GM23338 (cell line): ENCODE data around the gene AMZ1. TPM values are rescaled to one million over a fixed set of nuclear protein-coding genes. Genes with fewer than 3 reads are reported as not detected.
"Not testable (repeated sequence)": the region's sequence is repeated elsewhere in the genome, so short reads cannot be mapped to it uniquely, and the experiment has no call there.

Experiments
- ATAC-seq: fragments of 200-7000 bp; cut with Tn5 transposase; 3 replicates; pipeline ENCODE4 v1.9.1; 2020
- DNase-seq: peaks from one replicate; pipeline ENCODE4 v3.0.0-alpha.2; 2015; ENCODE audit warnings: low spot score
- H2AFZ ChIP-seq: fragments of 200-600 bp; sonication (generic); 2 replicates; pipeline ENCODE4 v1.8.0; 2016; ENCODE audit warnings: antibody characterized with exemption, mild to moderate bottlenecking, moderate library complexity
- H3F3A ChIP-seq: fragments of 200-600 bp; sonication (generic); replicated peaks from 2 replicates; pipeline ENCODE4 v1.8.0; 2017; ENCODE audit warnings: antibody characterized with exemption, mixed run types, low read depth
- H3K27ac ChIP-seq: fragments of 200-600 bp; sonication (generic); 2 replicates; pipeline ENCODE4 v1.6.1; 2016; ENCODE audit warnings: low read depth
- H3K27me3 ChIP-seq: fragments of 200-600 bp; sonication (generic); 2 replicates; pipeline ENCODE4 v1.8.0; 2016; ENCODE audit warnings: mild to moderate bottlenecking, mixed run types, moderate library complexity; ENCODE audit not compliant: insufficient read depth
- H3K36me3 ChIP-seq: fragments of 200-600 bp; sonication (generic); 2 replicates; pipeline ENCODE4 v1.8.0; 2016; ENCODE audit warnings: mild to moderate bottlenecking; ENCODE audit not compliant: insufficient read depth
- H3K4me1 ChIP-seq: fragments of 200-600 bp; sonication (generic); 2 replicates; pipeline ENCODE4 v1.8.0; 2016; ENCODE audit warnings: mild to moderate bottlenecking, moderate library complexity; ENCODE audit not compliant: insufficient read depth
- H3K4me2 ChIP-seq: fragments of 200-600 bp; sonication (generic); 2 replicates; pipeline ENCODE4 v1.7.1; 2017; ENCODE audit warnings: mixed run types
- H3K4me3 ChIP-seq: fragments of 200-600 bp; sonication (generic); 2 replicates; pipeline ENCODE4 v1.6.1; 2016; ENCODE audit warnings: mixed run types
- H3K79me2 ChIP-seq: fragments of 200-600 bp; sonication (generic); replicated peaks from 2 replicates; pipeline ENCODE4 v1.8.0; 2017; ENCODE audit warnings: mild to moderate bottlenecking; ENCODE audit not compliant: insufficient read depth
- H3K9me2 ChIP-seq: fragments of 200-600 bp; sonication (generic); 2 replicates; pipeline ENCODE4 v1.8.0; 2017; ENCODE audit not compliant: insufficient read depth
- H4K20me1 ChIP-seq: fragments of 200-600 bp; sonication (generic); replicated peaks from 2 replicates; pipeline ENCODE4 v1.8.0; 2017; ENCODE audit warnings: mild to moderate bottlenecking; ENCODE audit not compliant: insufficient read depth
- H3K27ac Mint-ChIP-seq: 2 replicates; pipeline ENCODE4 v1.8.0; 2020; ENCODE audit warnings: inconsistent platforms, mild to moderate bottlenecking, moderate library complexity, mixed read lengths
- H3K27me3 Mint-ChIP-seq: 3 replicates; pipeline ENCODE4 v1.8.0; 2022; ENCODE audit warnings: low read depth, mild to moderate bottlenecking, moderate library complexity, mixed read lengths, inconsistent platforms; ENCODE audit not compliant: insufficient read depth, poor library complexity
- H3K36me3 Mint-ChIP-seq: 3 replicates; pipeline ENCODE4 v1.8.0; 2021; ENCODE audit warnings: low read depth, mild to moderate bottlenecking, inconsistent platforms, moderate library complexity, mixed read lengths
- H3K4me1 Mint-ChIP-seq: 3 replicates; pipeline ENCODE4 v1.8.0; 2020; ENCODE audit warnings: mild to moderate bottlenecking, inconsistent platforms, mixed read lengths
- H3K4me3 Mint-ChIP-seq: 3 replicates; pipeline ENCODE4 v1.8.0; 2021; ENCODE audit warnings: moderate library complexity, mild to moderate bottlenecking, inconsistent platforms, mixed read lengths
- H3K9me3 Mint-ChIP-seq: 3 replicates; pipeline ENCODE4 v1.8.0; 2020; ENCODE audit warnings: moderate library complexity, mild to moderate bottlenecking, inconsistent platforms, mixed read lengths
- CREB1 ChIP-seq: fragments of 250-450 bp; sonication (Bioruptor Pico); IDR thresholded peaks from 2 replicates; pipeline ENCODE4 v1.5.0; 2020; ENCODE audit warnings: low read depth, mild to moderate bottlenecking, moderate library complexity
- EZH2 ChIP-seq: fragments of 200-600 bp; sonication (generic); IDR thresholded peaks from one replicate; pipeline ENCODE4 v1.8.0; 2017; ENCODE audit warnings: antibody characterized with exemption, mild to moderate bottlenecking, low read depth; ENCODE audit not compliant: unreplicated experiment
- JUNB ChIP-seq: IDR thresholded peaks from one replicate; pipeline ENCODE4 v1.6.1; 2016; ENCODE audit warnings: antibody characterized with exemption; ENCODE audit not compliant: unreplicated experiment
- NANOG ChIP-seq: IDR thresholded peaks from 2 replicates; pipeline ENCODE4 v1.6.1; 2016; ENCODE audit warnings: antibody characterized with exemption, borderline replicate concordance
- POLR2AphosphoS5 ChIP-seq: IDR thresholded peaks from 2 replicates; pipeline ENCODE4 v1.6.1; 2016; ENCODE audit warnings: antibody characterized with exemption, low read depth
- STAT1 ChIP-seq: IDR thresholded peaks from one replicate; pipeline ENCODE4 v1.6.1; 2016; ENCODE audit warnings: antibody characterized with exemption; ENCODE audit not compliant: unreplicated experiment
- ZNF114 ChIP-seq: fragments of 250-450 bp; sonication (Bioruptor Pico); IDR thresholded peaks from 2 replicates; pipeline ENCODE4 v1.5.0; 2020; ENCODE audit warnings: mild to moderate bottlenecking, moderate library complexity
- ZNF331 ChIP-seq: fragments of 250-450 bp; sonication (Bioruptor Pico); IDR thresholded peaks from 2 replicates; pipeline ENCODE4 v1.5.0; 2020; ENCODE audit warnings: low read depth, mild to moderate bottlenecking, moderate library complexity
- polyA plus RNA-seq: library from polyadenylated mRNA; unstranded; fragments of >200 nt; fragmentation: Nextera tagmentation; extraction: Ambion mirVana; gene quantifications from 2 replicates; pipeline ENCODE4 v1.2.1, GENCODE V29; 2016
- total RNA-seq: library from RNA; depleted of rRNA; stranded (reverse); fragments of >200 nt; shearing (Covaris generic); gene quantifications from 2 replicates; pipeline ENCODE4 v1.2.3, GENCODE V29; 2014
- TF ChIP-seq, protein P1 (sequence below): IDR thresholded peaks from 2 replicates; pipeline ENCODE4 v1.6.1; 2016; ENCODE audit warnings: antibody characterized with exemption
- TF ChIP-seq, protein P2 (sequence below): fragments of 250-450 bp; sonication (Bioruptor Pico); IDR thresholded peaks from 2 replicates; pipeline ENCODE4 v1.5.0; 2020; ENCODE audit warnings: mild to moderate bottlenecking, moderate library complexity
- TF ChIP-seq, protein P3 (sequence below), 2 experiments: fragments of 200-600 bp in 1 of 2; sonication (generic) in 1 of 2; conservative IDR thresholded peaks; 2 replicates each; pipeline versions ENCODE4 v1.5.1 to v1.6.1; 2016 to 2017; ENCODE audit warnings: antibody characterized with exemption in 2 of 2, low read depth in 2 of 2, mild to moderate bottlenecking in 2 of 2, moderate library complexity in 1 of 2

The AMZ1 gene
- total and polyA plus RNA-seq, 2 experiments from 2014 or later, result 0.73 to 4.5 TPM

DNA sequence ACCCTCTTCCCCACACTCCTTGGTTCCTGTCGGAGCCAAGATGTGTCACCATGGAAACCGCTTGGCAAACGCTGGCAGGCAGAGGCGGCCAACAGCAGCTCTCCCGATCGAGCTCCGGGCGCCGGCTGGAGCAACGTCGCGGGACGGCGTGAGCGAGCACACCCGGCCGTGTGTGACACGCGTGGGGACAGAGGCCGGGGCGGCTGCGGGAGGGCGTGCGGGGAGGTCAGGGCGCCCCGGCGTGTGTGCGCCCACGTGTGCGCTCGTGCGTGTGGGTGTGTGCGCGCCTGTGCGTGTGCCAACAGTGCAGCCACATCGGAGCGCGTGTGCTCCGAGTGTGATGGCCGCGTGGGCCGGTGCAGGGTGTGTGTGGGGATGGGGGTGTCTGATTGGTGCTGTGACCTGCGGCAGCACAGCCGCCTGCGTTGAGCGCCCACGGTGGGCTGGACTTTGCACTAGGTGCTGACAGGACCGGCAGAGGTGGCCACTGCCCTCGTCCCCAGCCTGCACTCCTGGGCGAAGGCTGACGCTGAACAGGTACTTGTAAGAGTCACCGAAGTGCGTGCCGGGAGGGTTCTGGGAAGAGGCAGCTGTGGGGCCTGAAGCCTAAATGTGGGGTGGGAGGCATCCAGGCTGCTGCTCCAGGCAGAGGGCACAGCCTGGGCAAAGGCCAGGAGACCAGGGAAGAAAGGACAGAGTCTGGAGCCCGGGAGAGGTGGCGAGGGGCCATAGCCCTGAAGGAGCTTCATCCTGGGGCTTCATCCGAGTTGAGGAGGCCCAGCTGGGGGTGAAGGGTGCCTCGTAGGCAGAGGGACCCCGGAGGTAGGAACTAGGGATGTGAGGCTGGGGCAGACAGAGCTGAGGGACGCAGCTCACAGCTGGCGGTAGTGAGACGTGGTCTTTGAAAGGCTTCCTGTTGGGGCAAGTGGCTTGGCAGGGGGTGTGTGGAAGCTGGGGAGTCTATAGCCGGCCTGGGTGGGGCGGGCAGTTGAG is 8.6 kb upstream of the AMZ1 start:
- H2AFZ ChIP-seq, result 0 out of 2 replicates have a peak overlapping the region, but pooled peaks have one; percentile 72
- H3K4me1 Mint-ChIP-seq, H3K9me3 Mint-ChIP-seq, H3K27ac Mint-ChIP-seq, H3K4me3 ChIP-seq, H4K20me1 ChIP-seq, H3K79me2 ChIP-seq, H3K27me3 ChIP-seq, DNase-seq, H3K27ac ChIP-seq, H3K36me3 Mint-ChIP-seq, H3F3A ChIP-seq, H3K4me2 ChIP-seq, H3K9me2 ChIP-seq, H3K36me3 ChIP-seq, H3K4me3 Mint-ChIP-seq, ATAC-seq, H3K4me1 ChIP-seq: not testable (repeated sequence)
- H3K27me3 Mint-ChIP-seq, result peaks cover 14% of the 10 kb centered on the region

DNA sequence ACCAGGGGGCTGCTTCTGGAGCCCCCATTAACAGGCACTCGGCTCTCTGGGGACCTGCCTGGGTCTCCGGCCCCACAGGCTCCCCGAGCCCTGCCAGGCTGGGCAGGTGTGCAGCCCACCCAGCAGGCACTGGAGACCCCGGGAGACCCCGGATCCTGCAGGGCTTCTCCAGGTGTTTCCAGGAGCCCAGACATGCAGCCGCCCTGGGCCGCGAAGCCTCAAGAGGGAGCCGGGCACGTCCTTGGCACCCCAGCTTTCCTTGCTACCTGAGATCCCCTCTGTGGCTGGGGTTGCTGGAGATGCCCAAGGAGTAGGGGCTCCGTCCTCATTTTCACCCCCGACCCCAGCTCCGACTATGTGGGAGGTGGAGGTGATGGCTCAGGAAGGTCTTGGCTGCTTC is 7.7 kb upstream of the AMZ1 start:
- no peak overlapping the region for H3K27ac Mint-ChIP-seq
- no peaks in the 10 kb centered on the region for H3K4me1 ChIP-seq
- no peak overlapping the region; the same call in 1 of the 2 replicates for H2AFZ ChIP-seq
- H4K20me1 ChIP-seq, result no peaks in the 10 kb centered on the region
- H3K4me2 ChIP-seq, result no peak overlapping the region
- H3K27me3 Mint-ChIP-seq, result peaks cover 14% of the 10 kb centered on the region
- no peaks in the 10 kb centered on the region for H3K79me2 ChIP-seq
- no peaks in the 10 kb centered on the region for H3F3A ChIP-seq
- no peaks in the 10 kb centered on the region; the same call in 2 of the 3 replicates for H3K36me3 Mint-ChIP-seq
- H3K27me3 ChIP-seq, result no peaks in the 10 kb centered on the region
- ATAC-seq (peak; percentile 10), DNase-seq (no peak)
- 0 out of 3 replicates have a peak, but pooled peaks cover 2% of the 10 kb centered on the region for H3K9me3 Mint-ChIP-seq
- H3K4me3 Mint-ChIP-seq, result no peak overlapping the region
- no peak overlapping the region for H3K4me3 ChIP-seq
- no peak overlapping the region for H3K27ac ChIP-seq
- H3K36me3 ChIP-seq, result no peaks in the 10 kb centered on the region
- no peaks in the 10 kb centered on the region; the same call in 2 of the 3 replicates for H3K4me1 Mint-ChIP-seq
- H3K9me2 ChIP-seq, result no peaks in the 10 kb centered on the region
- TF ChIP-seq, protein P1, sequence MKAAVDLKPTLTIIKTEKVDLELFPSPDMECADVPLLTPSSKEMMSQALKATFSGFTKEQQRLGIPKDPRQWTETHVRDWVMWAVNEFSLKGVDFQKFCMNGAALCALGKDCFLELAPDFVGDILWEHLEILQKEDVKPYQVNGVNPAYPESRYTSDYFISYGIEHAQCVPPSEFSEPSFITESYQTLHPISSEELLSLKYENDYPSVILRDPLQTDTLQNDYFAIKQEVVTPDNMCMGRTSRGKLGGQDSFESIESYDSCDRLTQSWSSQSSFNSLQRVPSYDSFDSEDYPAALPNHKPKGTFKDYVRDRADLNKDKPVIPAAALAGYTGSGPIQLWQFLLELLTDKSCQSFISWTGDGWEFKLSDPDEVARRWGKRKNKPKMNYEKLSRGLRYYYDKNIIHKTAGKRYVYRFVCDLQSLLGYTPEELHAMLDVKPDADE, result no peak
- TF ChIP-seq, protein P2, sequence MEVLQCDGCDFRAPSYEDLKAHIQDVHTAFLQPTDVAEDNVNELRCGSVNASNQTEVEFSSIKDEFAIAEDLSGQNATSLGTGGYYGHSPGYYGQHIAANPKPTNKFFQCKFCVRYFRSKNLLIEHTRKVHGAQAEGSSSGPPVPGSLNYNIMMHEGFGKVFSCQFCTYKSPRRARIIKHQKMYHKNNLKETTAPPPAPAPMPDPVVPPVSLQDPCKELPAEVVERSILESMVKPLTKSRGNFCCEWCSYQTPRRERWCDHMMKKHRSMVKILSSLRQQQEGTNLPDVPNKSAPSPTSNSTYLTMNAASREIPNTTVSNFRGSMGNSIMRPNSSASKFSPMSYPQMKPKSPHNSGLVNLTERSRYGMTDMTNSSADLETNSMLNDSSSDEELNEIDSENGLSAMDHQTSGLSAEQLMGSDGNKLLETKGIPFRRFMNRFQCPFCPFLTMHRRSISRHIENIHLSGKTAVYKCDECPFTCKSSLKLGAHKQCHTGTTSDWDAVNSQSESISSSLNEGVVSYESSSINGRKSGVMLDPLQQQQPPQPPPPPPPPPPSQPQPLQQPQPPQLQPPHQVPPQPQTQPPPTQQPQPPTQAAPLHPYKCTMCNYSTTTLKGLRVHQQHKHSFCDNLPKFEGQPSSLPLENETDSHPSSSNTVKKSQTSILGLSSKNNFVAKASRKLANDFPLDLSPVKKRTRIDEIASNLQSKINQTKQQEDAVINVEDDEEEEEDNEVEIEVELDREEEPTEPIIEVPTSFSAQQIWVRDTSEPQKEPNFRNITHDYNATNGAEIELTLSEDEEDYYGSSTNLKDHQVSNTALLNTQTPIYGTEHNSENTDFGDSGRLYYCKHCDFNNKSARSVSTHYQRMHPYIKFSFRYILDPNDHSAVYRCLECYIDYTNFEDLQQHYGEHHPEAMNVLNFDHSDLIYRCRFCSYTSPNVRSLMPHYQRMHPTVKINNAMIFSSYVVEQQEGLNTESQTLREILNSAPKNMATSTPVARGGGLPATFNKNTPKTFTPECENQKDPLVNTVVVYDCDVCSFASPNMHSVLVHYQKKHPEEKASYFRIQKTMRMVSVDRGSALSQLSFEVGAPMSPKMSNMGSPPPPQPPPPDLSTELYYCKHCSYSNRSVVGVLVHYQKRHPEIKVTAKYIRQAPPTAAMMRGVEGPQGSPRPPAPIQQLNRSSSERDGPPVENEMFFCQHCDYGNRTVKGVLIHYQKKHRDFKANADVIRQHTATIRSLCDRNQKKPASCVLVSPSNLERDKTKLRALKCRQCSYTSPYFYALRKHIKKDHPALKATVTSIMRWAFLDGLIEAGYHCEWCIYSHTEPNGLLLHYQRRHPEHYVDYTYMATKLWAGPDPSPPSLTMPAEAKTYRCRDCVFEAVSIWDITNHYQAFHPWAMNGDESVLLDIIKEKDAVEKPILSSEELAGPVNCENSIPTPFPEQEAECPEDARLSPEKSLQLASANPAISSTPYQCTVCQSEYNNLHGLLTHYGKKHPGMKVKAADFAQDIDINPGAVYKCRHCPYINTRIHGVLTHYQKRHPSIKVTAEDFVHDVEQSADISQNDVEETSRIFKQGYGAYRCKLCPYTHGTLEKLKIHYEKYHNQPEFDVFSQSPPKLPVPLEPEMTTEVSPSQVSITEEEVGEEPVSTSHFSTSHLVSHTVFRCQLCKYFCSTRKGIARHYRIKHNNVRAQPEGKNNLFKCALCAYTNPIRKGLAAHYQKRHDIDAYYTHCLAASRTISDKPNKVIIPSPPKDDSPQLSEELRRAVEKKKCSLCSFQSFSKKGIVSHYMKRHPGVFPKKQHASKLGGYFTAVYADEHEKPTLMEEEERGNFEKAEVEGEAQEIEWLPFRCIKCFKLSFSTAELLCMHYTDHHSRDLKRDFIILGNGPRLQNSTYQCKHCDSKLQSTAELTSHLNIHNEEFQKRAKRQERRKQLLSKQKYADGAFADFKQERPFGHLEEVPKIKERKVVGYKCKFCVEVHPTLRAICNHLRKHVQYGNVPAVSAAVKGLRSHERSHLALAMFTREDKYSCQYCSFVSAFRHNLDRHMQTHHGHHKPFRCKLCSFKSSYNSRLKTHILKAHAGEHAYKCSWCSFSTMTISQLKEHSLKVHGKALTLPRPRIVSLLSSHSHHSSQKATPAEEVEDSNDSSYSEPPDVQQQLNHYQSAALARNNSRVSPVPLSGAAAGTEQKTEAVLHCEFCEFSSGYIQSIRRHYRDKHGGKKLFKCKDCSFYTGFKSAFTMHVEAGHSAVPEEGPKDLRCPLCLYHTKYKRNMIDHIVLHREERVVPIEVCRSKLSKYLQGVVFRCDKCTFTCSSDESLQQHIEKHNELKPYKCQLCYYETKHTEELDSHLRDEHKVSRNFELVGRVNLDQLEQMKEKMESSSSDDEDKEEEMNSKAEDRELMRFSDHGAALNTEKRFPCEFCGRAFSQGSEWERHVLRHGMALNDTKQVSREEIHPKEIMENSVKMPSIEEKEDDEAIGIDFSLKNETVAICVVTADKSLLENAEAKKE (CRISPR knock-in tag), result no peak
- TF ChIP-seq POLR2AphosphoS5 (no peak), ZNF114 (CRISPR knock-in tag) (no peak), NANOG (no peak), JUNB (no peak), CREB1 (CRISPR knock-in tag) (no peak), STAT1 (no peak), ZNF331 (CRISPR knock-in tag) (no peak), EZH2 (no peak)
- TF ChIP-seq, protein P3, sequence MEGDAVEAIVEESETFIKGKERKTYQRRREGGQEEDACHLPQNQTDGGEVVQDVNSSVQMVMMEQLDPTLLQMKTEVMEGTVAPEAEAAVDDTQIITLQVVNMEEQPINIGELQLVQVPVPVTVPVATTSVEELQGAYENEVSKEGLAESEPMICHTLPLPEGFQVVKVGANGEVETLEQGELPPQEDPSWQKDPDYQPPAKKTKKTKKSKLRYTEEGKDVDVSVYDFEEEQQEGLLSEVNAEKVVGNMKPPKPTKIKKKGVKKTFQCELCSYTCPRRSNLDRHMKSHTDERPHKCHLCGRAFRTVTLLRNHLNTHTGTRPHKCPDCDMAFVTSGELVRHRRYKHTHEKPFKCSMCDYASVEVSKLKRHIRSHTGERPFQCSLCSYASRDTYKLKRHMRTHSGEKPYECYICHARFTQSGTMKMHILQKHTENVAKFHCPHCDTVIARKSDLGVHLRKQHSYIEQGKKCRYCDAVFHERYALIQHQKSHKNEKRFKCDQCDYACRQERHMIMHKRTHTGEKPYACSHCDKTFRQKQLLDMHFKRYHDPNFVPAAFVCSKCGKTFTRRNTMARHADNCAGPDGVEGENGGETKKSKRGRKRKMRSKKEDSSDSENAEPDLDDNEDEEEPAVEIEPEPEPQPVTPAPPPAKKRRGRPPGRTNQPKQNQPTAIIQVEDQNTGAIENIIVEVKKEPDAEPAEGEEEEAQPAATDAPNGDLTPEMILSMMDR (conservative IDR thresholded peaks at IDR 0.05; ENCODE audit: low read depth in 2 of 2), result no peak
